ENCODE results near the gene NCAPD3. TPM values are rescaled to one million over a fixed set of nuclear protein-coding genes. Genes with fewer than 3 reads are reported as not detected.

NCAPD3 gene
- total RNA-seq, 1 donor from 2014 or later, result 4.2 TPM

GRCh38 chr11:134216816-134217215, 7.0 kb downstream of the NCAPD3 start:
- Histone ChIP-seq H3K27me3 (ENCODE audit: control insufficient read depth, insufficient read depth, low read length) (no peaks in the 10 kb centered on the region), H3K4me3 (ENCODE audit: low read depth, low read length) (no peak overlapping the region), H3K36me3 (ENCODE audit: control insufficient read depth, insufficient read depth, low read length) (no peaks in the 10 kb centered on the region)
- no peak for TF ChIP-seq CTCF (IDR thresholded peaks at IDR 0.05; ENCODE audit: insufficient read depth, low read length, severe bottlenecking)
- FAIRE-seq (no peak), DNase-seq (ENCODE audit: low read depth) (no peak)

GRCh38 chr11:134215836-134216235, 7.9 kb downstream of the NCAPD3 start:
- TF ChIP-seq CTCF (IDR thresholded peaks at IDR 0.05; ENCODE audit: insufficient read depth, low read length, severe bottlenecking), result no peak
- Histone ChIP-seq H3K36me3 (ENCODE audit: control insufficient read depth, insufficient read depth, low read length) (no peaks in the 10 kb centered on the region), H3K27me3 (ENCODE audit: control insufficient read depth, insufficient read depth, low read length) (no peaks in the 10 kb centered on the region), H3K4me3 (ENCODE audit: low read depth, low read length) (no peak overlapping the region)
- DNase-seq (ENCODE audit: low read depth) (no peak), FAIRE-seq (no peak)

GRCh38 chr11:134207538-134208239, 16.1 kb downstream of the NCAPD3 start:
- no peaks in the 10 kb centered on the region for H3K27me3 ChIP-seq (ENCODE audit: control insufficient read depth, insufficient read depth, low read length)
- no peak overlapping the region for H3K4me3 ChIP-seq (ENCODE audit: low read depth, low read length)
- no peak for FAIRE-seq
- peak; percentile 46 for TF ChIP-seq CTCF (IDR thresholded peaks at IDR 0.05; ENCODE audit: insufficient read depth, low read length, severe bottlenecking)
- H3K36me3 ChIP-seq (ENCODE audit: control insufficient read depth, insufficient read depth, low read length), result peaks cover 10% of the 10 kb centered on the region
- DNase-seq (ENCODE audit: low read depth), result peak; percentile 18

GRCh38 chr11:134206185-134206584, 17.6 kb downstream of the NCAPD3 start:
- H3K36me3 ChIP-seq (ENCODE audit: control insufficient read depth, insufficient read depth, low read length), result peaks cover 12% of the 10 kb centered on the region
- TF ChIP-seq CTCF (IDR thresholded peaks at IDR 0.05; ENCODE audit: insufficient read depth, low read length, severe bottlenecking), result no peak
- no peak for DNase-seq (ENCODE audit: low read depth)
- H3K27me3 ChIP-seq (ENCODE audit: control insufficient read depth, insufficient read depth, low read length), result no peaks in the 10 kb centered on the region
- no peak for FAIRE-seq
- no peak overlapping the region for H3K4me3 ChIP-seq (ENCODE audit: low read depth, low read length)

GRCh38 chr11:134205729-134206128, 18.0 kb downstream of the NCAPD3 start:
- no peak for DNase-seq (ENCODE audit: low read depth)
- Histone ChIP-seq H3K27me3 (ENCODE audit: control insufficient read depth, insufficient read depth, low read length) (no peaks in the 10 kb centered on the region), H3K36me3 (ENCODE audit: control insufficient read depth, insufficient read depth, low read length) (peaks cover 12% of the 10 kb centered on the region), H3K4me3 (ENCODE audit: low read depth, low read length) (no peak overlapping the region)
- FAIRE-seq, result no peak
- no peak for TF ChIP-seq CTCF (IDR thresholded peaks at IDR 0.05; ENCODE audit: insufficient read depth, low read length, severe bottlenecking)

- Histone ChIP-seq H3K4me3 (ENCODE audit: low read depth, low read length) (no peak overlapping the region), H3K27me3 (ENCODE audit: control insufficient read depth, insufficient read depth, low read length) (no peaks in the 10 kb centered on the region), H3K36me3 (ENCODE audit: control insufficient read depth, insufficient read depth, low read length) (peaks cover 9% of the 10 kb centered on the region)
- TF ChIP-seq CTCF (IDR thresholded peaks at IDR 0.05; ENCODE audit: insufficient read depth, low read length, severe bottlenecking), result no peak
- FAIRE-seq (no peak), DNase-seq (ENCODE audit: low read depth) (no peak)
Observed at GRCh38 chr11:134202661-134203060, 21.1 kb downstream of the NCAPD3 start.

All from bronchial epithelial cell (primary cell).